SK-N-SH treated with all-trans-retinoic acid at 6 μM for 48 hours (cell line): Measurements from ENCODE around the gene OR2A5.

ENCODE experiments used
- CSRNP3 ChIP-seq: fragments of 250-450 bp; sonication (Bioruptor Pico); IDR thresholded peaks from 2 replicates; pipeline ENCODE4 v1.5.1; 2021; ENCODE audit warnings: mild to moderate bottlenecking, moderate library complexity
- PATZ1 ChIP-seq: fragments of 250-450 bp; sonication (Bioruptor Pico); IDR thresholded peaks from 2 replicates; pipeline ENCODE4 v1.8.0; 2020; ENCODE audit warnings: mild to moderate bottlenecking, moderate library complexity, borderline replicate concordance
- RARB ChIP-seq: fragments of 250-450 bp; sonication (Bioruptor Pico); IDR thresholded peaks from 2 replicates; pipeline ENCODE4 v1.8.0; 2021; ENCODE audit warnings: mild to moderate bottlenecking, moderate library complexity
- TCF4 ChIP-seq: fragments of 250-450 bp; sonication (Bioruptor Pico); IDR thresholded peaks from 2 replicates; pipeline ENCODE4 v1.8.0; 2021; ENCODE audit warnings: mild to moderate bottlenecking, moderate library complexity, borderline replicate concordance
- ZFP3 ChIP-seq: fragments of 250-450 bp; sonication (Bioruptor Pico); IDR thresholded peaks from 2 replicates; pipeline ENCODE4 v1.5.0; 2020; ENCODE audit warnings: mild to moderate bottlenecking, moderate library complexity
- ZNF565 ChIP-seq: fragments of 450-650 bp; formaldehyde crosslinking; conservative IDR thresholded peaks from 2 replicates; pipeline ENCODE4 v1.5.0; 2020; ENCODE audit warnings: low read depth, mild to moderate bottlenecking, moderate library complexity
- ZNF8 ChIP-seq: fragments of 450-650 bp; formaldehyde crosslinking; IDR thresholded peaks from 2 replicates; pipeline ENCODE4 v1.5.0; 2020; ENCODE audit warnings: mild to moderate bottlenecking, moderate library complexity

GRCh38 chr7:144074374-144074773, 25.6 kb downstream of the OR2A5 start:
- no peak for TF ChIP-seq ZFP3
- no peak for TF ChIP-seq PATZ1
- no peak for TF ChIP-seq TCF4
- no peak for TF ChIP-seq CSRNP3 (CRISPR knock-in tag)
- no peak for TF ChIP-seq ZNF565
- no peak for TF ChIP-seq ZNF8
- no peak for TF ChIP-seq RARB
